ENCODE results near the gene FAM168A. TPM values are rescaled to one million over a fixed set of nuclear protein-coding genes. Genes with fewer than 3 reads are reported as not detected.

The FAM168A gene
- total and polyA plus RNA-seq, 2 of the 8 experiments (the other 6 are each of a cell fraction or from before 2014, with no cell fraction given), result 17.1 to 21.6 TPM

- no peak for TF ChIP-seq RNF2 (IDR thresholded peaks at IDR 0.05; ENCODE audit: borderline replicate concordance, low read depth, low read length, missing control alignments, poor library complexity, severe bottlenecking)
- TF ChIP-seq SP4 (IDR thresholded peaks at IDR 0.05; ENCODE audit: low read length), result no peak
- no peak for TF ChIP-seq EZH2 (IDR thresholded peaks at IDR 0.05; ENCODE audit: low read depth, low read length, severe bottlenecking)
- TF ChIP-seq ATF2 (IDR thresholded peaks at IDR 0.05; ENCODE audit: low read length), result no peak
- no peak for TF ChIP-seq PHF8 (conservative IDR thresholded peaks at IDR 0.05; ENCODE audit: low read depth, low read length)
- TF ChIP-seq CHD2 (IDR thresholded peaks at IDR 0.05; ENCODE audit: low read length), result no peak
- no peak for TF ChIP-seq ZNF274 (IDR thresholded peaks at IDR 0.05; ENCODE audit: borderline replicate concordance, extremely low read depth, low read length)
These were observed 237.1 kb downstream of the FAM168A start (continued) for GRCh38 chr11:73360743-73361369.

Measured in H1 (cell line).